NCI-H748 (cell line): Measurements from ENCODE around the gene GBX2.

Experiments
- DNase-seq: peaks from one replicate; lab custom pipeline; 2025; ENCODE audit not compliant: unreplicated experiment; lab: John Stamatoyannopoulos, UW

The GBX2 gene

DNA sequence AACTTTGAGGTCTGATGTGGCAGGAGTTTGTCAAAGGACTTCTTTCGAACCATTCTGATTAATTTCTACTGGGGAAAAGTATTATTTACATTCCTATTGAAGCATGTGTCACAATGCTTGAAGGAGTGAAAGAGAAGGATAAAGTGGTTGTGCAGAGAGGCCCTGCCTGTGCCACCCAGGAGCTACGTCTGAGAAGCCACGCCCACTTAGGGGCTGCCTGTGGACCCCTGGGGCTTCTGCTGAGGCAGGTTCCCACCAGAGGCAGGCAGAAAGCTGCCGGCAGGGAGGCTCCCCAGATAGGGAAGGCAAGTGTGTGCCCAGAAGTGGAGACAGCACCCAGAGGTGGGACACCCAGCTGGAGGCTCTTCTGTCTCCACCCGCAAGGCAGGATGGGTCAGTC lies 47.4 kb downstream of the GBX2 start:
- DNase-seq: no peak

DNA sequence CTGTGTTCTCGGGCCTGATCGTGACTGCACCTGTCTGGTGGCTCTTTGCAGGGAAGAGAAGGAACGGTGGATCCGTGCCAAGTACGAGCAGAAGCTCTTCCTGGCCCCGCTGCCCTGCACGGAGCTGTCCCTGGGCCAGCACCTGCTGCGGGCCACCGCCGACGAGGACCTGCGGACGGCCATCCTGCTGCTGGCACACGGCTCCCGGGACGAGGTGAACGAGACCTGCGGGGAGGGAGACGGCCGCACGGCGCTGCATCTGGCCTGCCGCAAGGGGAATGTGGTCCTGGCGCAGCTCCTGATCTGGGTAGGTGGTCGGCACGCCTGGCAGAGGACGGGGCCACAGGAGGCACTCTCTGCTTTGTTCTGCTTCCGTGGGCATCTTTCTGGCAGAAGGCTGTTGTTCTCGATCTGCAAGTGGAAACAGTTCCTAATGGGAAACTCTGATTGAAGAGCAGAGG lies 48.0 kb downstream of the GBX2 start:
- DNase-seq: no peak

DNA sequence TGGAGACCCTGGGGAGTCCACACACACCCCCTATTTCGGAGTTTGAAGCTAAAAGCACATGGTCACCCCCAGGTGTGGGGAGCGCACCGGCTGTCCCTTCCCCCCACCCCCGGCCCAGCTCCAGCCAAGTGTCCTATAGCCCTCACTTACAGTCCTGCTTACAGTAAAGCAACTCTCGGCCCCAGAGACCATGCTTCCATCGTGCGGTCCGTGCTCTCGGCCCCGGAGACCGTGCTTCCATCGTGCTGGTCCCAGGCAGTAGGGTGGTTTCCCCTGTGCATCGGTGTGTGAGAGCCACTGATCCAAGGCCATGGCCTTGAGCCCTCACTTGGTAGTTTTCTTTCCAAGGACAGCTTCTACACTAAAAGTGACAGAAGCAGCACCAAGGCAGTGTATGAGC lies 48.7 kb downstream of the GBX2 start:
- DNase-seq: no peak

DNA sequence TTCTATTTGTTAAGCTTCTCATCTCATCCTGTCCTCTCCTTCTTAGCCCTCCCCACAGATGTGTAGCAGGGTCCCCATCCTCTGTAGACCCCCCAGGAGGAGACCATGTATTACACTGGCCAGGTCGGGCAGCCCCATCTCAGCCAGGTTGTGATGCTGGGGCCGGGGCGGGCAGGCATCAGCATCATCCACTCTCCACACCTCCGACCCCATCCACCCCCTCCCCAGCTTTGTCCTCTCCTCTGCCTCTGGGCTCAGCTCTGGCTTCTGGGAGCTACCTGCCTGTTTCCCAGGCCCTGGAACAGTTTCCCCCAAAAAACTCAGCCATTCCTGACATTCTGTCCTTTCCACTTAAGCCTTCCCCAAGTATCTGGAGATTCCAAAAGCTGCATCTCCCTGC lies 49.2 kb downstream of the GBX2 start:
- no peak for DNase-seq

DNA sequence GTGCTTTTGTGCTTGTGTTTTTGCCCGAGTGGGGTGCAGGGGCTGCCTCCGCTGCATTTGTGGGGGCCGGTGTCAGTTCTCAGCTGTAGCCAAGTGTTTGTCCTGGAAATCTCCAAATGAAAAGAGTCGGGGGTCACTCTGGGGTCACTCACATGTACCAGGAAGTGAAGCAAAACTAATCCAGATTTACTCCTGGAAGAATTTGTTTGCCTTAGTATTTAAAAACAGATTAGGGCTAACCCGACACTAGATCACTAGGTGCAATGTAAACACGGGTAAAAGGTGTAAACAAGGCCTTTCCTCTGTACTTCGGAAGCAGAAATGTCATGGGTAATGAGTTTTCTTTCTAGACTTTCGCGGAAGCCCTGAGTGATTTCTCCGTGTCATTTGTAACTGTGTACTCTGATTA lies 50.3 kb downstream of the GBX2 start:
- DNase-seq: peak; percentile 67

DNA sequence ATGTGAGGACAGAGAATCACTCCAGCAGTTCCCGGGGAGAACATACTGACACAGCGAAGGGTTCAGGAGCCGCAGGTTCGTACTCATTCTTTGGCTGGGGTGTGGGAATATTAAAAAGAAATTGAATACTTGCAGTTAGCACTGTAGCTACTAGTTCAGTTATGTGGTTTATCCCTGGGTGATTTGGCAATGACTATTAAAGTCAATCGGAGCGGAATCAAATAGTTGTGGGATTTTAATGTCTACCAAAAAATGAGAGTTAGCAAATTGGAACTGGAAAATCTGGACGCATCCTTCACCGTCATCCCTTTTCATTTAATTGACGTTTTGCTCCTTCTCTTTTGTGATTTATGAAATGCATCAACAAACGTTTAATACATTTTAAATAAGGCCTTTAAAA lies 50.8 kb downstream of the GBX2 start:
- no peak for DNase-seq
